Heart left ventricle (tissue), 16 donors: ENCODE data around the gene VN1R2. TPM values are rescaled to one million over a fixed set of nuclear protein-coding genes. Genes with fewer than 3 reads are reported as not detected.
"Not testable (repeated sequence)": the region's sequence is repeated elsewhere in the genome, so short reads cannot be mapped to it uniquely, and the experiment has no call there.

Source experiments
- ATAC-seq, 4 donors: fragments of 200-7000 bp; cut with Tn5 transposase; one replicate each; pipeline ENCODE4 v1.9.1; 2020 to 2022; ENCODE audit warnings: moderate library complexity in 4 of 4, mild to moderate bottlenecking in 3 of 4, moderate number of reproducible peaks in 1 of 4
- DNase-seq, 5 donors: peaks; one replicate each; pipeline ENCODE4 v3.0.0-alpha.2; 2020
- H3K27ac ChIP-seq, 12 donors: fragments of 200-600 bp; sonication (generic) in 4 of 12; one replicate each; pipeline versions ENCODE4 v1.5.0 to v1.8.0; 2016 to 2022; ENCODE audit warnings: mild to moderate bottlenecking in 2 of 12
- H3K27me3 ChIP-seq, 9 donors: fragments of 200-600 bp; sonication (generic) in 2 of 9; one replicate each; pipeline versions ENCODE4 v1.5.1 to v1.8.0; 2016 to 2022; ENCODE audit warnings: mild to moderate bottlenecking in 3 of 9
- H3K36me3 ChIP-seq, 9 donors: fragments of 200-600 bp; sonication (generic) in 2 of 9; one replicate each; pipeline versions ENCODE4 v1.5.0 to v1.8.0; 2018 to 2022; ENCODE audit warnings: mild to moderate bottlenecking in 2 of 9
- H3K4me1 ChIP-seq, 12 donors: fragments of 200-600 bp; sonication (generic) in 4 of 12; one replicate each; pipeline versions ENCODE4 v1.5.0 to v1.8.0; 2016 to 2022; ENCODE audit warnings: mild to moderate bottlenecking in 3 of 12
- H3K4me3 ChIP-seq, 12 donors: fragments of 200-600 bp; sonication (generic) in 4 of 12; one replicate each; pipeline versions ENCODE4 v1.5.0 to v1.8.0; 2017 to 2022; ENCODE audit warnings: mild to moderate bottlenecking in 9 of 12, moderate library complexity in 4 of 12
- H3K9me3 ChIP-seq, 12 donors: fragments of 200-600 bp; sonication (generic) in 4 of 12; one replicate each; pipeline versions ENCODE4 v1.5.0 to v1.8.0; 2016 to 2022; ENCODE audit warnings: mild to moderate bottlenecking in 1 of 12
- POLR2A ChIP-seq, 2 donors: fragments of 450-650 bp; IDR thresholded peaks; one replicate each; pipeline ENCODE4 v1.6.1; 2017; ENCODE audit warnings: antibody characterized with exemption in 2 of 2, mild to moderate bottlenecking in 2 of 2, moderate library complexity in 2 of 2
- WGBS, 4 donors: extraction: QIAGEN DNeasy Blood & Tissue Kit in 2 of 4; methylation state at CpG; one replicate each; pipeline versions ENCODE4 v1.1.5 to v1.1.7; 2013 to 2018; 5-methylcytosine and 5-hydroxymethylcytosine counted together
- intact Hi-C, 10 donors: fragments of 100-400 bp; cut with DNase I; formaldehyde crosslinking; loops; one replicate each; pipeline versions ENCODE4 v1.11.1 to v1.14.2; 2022
- long read RNA-seq, 3 donors: library from polyadenylated mRNA; unstranded; transcript quantifications; one replicate each; pipeline ENCODE4 v2.0.0, GENCODE V29; 2020 to 2021
- polyA plus RNA-seq, 2 donors: library from polyadenylated mRNA; stranded (reverse); fragments of 200-250 nt; gene quantifications; one replicate each; pipeline ENCODE4 v1.2.3, GENCODE V29; 2013
- total RNA-seq, 9 donors: library from RNA; depleted of rRNA in 2 of 9; stranded (reverse); fragments of >200 nt in 2 of 9; fragmentation: NEBNext Ultra II Directional in 3 of 9; extraction: Animal tissue kit (Norgen Biotek cat#: 25700) in 3 of 9; gene quantifications; one replicate each; pipeline versions ENCODE4 v1.1.0 to v1.2.4, GENCODE V29; 2016 to 2023
- TF ChIP-seq, protein P1 (sequence below), 12 donors: fragments of 200-600 bp; sonication (generic) in 4 of 12; IDR thresholded peaks; one replicate each; pipeline versions ENCODE4 v1.5.0 to v1.8.0; 2018 to 2022; ENCODE audit warnings: antibody characterized with exemption in 12 of 12, mild to moderate bottlenecking in 5 of 12
- donor health status: ischemic (EF 13 %, LVEDD 7.1; RV severe dilation, severe dysfunction).
- donor health status: healthy with polysubstance abuse.
- donor health status: DM: no; HTN: yes; CAD: no.
- donor health status: DM: no; HTN: no; CAD: no.
- donor health status: ischemic (EF 25% LVEDD 6.9; RV normal size, moderate dysfunction).
- donor health status: ischemic (EF 25% LVEDD 5.7; RV mildly dilated, moderate dysfunction).
- donor health status: healthy.
- donor health status: DM: yes; HTN: yes; CAD: no.
- donor health status: ischemic (EF 35%, LVEDD 5.7; RV mildly dilated, moderate dysfunction).
- donor health status: nonischemic (EF 11% LVEDD 7.7; RV severe dilation, severe dysfunction).
- donor health status: DM: yes; HTN: yes; CAD: no.
- donor health status: PGD.
- donor health status: ischemic (EF 29% LVEDD 5.4; RV normal size, mild dysfunction).
- donor health status: nonischemic (EF 23%, LVEDD 6.1; RV moderate dilation, normal function).

VN1R2 gene, protein sequence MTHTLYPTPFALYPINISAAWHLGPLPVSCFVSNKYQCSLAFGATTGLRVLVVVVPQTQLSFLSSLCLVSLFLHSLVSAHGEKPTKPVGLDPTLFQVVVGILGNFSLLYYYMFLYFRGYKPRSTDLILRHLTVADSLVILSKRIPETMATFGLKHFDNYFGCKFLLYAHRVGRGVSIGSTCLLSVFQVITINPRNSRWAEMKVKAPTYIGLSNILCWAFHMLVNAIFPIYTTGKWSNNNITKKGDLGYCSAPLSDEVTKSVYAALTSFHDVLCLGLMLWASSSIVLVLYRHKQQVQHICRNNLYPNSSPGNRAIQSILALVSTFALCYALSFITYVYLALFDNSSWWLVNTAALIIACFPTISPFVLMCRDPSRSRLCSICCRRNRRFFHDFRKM
- total RNA-seq (not detected), polyA plus RNA-seq (not detected)
- long read RNA-seq, donor 1: 0 reads
- long read RNA-seq, donor 2: 0 reads
- long read RNA-seq, donor 3: 0 reads

DNA sequence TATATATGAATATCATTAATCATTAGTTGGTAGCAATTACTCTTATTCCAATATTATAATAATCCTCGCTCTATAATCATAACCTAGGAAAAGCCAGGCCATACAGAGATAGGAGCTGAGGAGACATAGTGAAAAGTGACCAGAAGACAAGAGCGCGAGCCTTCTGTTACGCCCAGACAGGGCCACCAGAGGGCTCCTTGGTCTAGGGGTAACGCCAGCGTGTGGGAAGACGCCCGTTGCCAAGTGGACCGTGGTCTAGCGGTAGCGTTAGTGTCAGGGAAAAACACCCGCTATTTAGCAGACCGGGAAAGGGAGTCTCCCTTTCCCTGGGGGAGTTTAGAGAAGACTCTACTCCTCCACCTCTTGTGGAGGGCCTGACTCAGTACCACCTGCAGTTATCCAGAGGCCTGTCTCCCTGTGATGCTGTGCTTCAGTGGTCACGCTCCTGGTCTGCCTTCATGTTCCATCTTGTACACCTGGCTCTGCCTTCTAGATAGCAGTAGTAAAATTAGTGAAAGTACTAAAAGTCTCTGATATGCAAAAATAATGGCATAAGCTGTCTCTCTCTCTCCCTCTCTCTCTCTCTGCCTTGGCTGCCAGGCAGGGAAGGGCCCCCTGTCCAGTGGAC, at the start of gene VN1R2:
VN1R2 (plus strand) TSS at position 578 of the 628 bp plus-strand sequence. CDS start 84 bp downstream, outside the sequence.
- Histone ChIP-seq H3K9me3 (peaks cover 0 to 44% (median 0%) of the 10 kb centered on the region in 12 donors), H3K27me3 (peaks cover 0 to 12% (median 0%) of the 10 kb centered on the region in 9 donors), H3K4me1 (peaks cover 0 to 17% (median 6%) of the 10 kb centered on the region in 12 donors)
- H3K27ac ChIP-seq, DNase-seq, ATAC-seq, H3K36me3 ChIP-seq, H3K4me3 ChIP-seq: not testable (repeated sequence)
- 53 to 71% (median 62%) methylated on average over 14 of the region's 14 CpGs for WGBS, 4 donors
- intact Hi-C loops: loop anchor here in 1 of 10 donors (10.0 kb wide), 2 partner anchors 63 to 103 kb away; partner anchors contain the start of genes ZNF347 and ZNF665

DNA sequence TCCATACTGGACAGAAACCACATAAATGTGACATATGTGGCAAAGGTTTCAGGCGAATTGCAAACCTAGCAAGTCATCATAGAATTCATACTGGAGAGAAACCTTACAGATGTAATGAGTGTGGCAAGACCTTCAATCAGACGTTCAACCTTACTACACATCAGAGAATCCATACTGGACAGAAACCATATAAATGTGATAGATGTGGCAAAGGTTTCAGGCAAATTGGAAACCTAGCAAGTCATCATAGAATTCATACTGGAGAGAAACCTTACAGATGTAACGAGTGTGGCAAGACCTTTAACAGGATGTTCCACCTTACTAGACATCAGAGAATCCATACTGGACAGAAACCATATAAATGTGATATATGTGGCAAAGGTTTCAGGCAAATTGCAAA, 46.5 kb upstream of the VN1R2 start:
- H3K4me3 ChIP-seq, H3K4me1 ChIP-seq, H3K27ac ChIP-seq, intact Hi-C loops, H3K27me3 ChIP-seq, ATAC-seq, DNase-seq: not testable (repeated sequence)
- H3K9me3 ChIP-seq: peaks cover 26 to 100% (median 95%) of the 10 kb centered on the region in 12 donors
- 85 to 96% (median 89%) methylated on average over 3 of the region's 3 CpGs for WGBS, 4 donors
- peaks cover 15 to 64% (median 31%) of the 10 kb centered on the region in 9 donors for H3K36me3 ChIP-seq

DNA sequence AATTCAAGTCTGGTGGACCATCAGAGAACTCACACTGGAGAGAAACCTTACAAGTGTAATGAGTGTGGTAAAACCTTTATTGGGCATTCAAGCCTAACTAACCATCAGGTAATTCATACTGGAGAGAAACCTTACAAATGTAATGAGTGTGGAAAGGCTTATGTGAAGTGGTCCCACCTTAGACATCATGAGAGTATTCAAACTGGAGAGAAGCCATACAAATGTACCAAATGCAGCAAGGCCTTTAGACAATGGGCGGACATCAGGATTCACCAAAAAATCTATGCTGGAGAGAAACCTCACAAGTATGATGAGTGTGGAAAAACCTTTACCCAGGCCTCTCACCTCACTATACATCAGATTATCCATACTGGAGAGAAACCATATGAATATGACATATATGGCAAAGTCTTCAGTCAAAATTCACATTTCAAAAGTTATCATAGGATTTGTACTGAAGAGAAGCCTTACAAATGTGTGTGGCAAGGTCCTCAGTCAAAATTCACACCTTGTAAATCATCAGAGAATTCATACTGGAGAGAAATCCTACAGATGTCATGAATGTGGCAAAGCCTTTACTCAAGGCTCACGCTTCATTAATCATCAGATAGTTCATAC, 45.3 kb upstream of the VN1R2 start:
- H3K4me3 ChIP-seq: no peak overlapping the region
- peaks cover 15 to 51% (median 24%) of the 10 kb centered on the region in 9 donors for H3K36me3 ChIP-seq
- H3K4me1 ChIP-seq: no peaks in the 10 kb centered on the region
- 96 to 100% (median 97%) methylated on average over 2 of the region's 2 CpGs for WGBS, 4 donors
- TF ChIP-seq, protein P1, sequence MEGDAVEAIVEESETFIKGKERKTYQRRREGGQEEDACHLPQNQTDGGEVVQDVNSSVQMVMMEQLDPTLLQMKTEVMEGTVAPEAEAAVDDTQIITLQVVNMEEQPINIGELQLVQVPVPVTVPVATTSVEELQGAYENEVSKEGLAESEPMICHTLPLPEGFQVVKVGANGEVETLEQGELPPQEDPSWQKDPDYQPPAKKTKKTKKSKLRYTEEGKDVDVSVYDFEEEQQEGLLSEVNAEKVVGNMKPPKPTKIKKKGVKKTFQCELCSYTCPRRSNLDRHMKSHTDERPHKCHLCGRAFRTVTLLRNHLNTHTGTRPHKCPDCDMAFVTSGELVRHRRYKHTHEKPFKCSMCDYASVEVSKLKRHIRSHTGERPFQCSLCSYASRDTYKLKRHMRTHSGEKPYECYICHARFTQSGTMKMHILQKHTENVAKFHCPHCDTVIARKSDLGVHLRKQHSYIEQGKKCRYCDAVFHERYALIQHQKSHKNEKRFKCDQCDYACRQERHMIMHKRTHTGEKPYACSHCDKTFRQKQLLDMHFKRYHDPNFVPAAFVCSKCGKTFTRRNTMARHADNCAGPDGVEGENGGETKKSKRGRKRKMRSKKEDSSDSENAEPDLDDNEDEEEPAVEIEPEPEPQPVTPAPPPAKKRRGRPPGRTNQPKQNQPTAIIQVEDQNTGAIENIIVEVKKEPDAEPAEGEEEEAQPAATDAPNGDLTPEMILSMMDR (IDR thresholded peaks at IDR 0.05): no peak
- no peak for TF ChIP-seq POLR2A (IDR thresholded peaks at IDR 0.05)
- ATAC-seq (no peak), DNase-seq (no peak)
- H3K9me3 ChIP-seq: peaks cover 26 to 100% (median 98%) of the 10 kb centered on the region in 12 donors
- H3K27ac ChIP-seq: no peak overlapping the region
- H3K27me3 ChIP-seq: no peaks in the 10 kb centered on the region
- intact Hi-C loops: no loop called here

DNA sequence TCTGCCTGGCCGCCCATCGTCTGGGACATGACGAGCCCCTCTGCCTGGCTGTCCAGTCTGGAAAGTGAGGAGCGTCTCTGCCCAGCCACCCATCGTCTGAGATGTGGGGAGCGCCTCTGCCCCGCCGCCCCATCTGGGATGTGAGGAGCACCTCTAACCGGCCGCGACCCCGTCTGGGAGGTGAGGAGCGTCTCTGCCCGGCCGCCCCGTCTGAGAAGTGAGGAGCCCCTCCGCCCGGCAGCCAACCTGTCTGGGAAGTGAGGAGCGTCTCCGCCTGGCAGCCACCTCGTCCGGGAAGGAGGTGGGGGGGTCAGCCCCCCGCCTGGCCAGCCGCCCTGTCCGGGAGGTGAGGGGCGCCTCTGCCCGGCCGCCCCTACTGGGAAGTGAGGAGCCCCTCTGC, 35.4 kb upstream of the VN1R2 start:
- WGBS, 4 donors: 96 to 97% methylated on average over 27 to 28 of the region's 28 CpGs; no CpG with 5 or more reads in 2 of the 4 donors
- H3K4me1 ChIP-seq, ATAC-seq, H3K4me3 ChIP-seq, intact Hi-C loops, DNase-seq, H3K27me3 ChIP-seq, H3K27ac ChIP-seq, H3K36me3 ChIP-seq: not testable (repeated sequence)
- peaks cover 0 to 86% (median 70%) of the 10 kb centered on the region in 12 donors for H3K9me3 ChIP-seq

DNA sequence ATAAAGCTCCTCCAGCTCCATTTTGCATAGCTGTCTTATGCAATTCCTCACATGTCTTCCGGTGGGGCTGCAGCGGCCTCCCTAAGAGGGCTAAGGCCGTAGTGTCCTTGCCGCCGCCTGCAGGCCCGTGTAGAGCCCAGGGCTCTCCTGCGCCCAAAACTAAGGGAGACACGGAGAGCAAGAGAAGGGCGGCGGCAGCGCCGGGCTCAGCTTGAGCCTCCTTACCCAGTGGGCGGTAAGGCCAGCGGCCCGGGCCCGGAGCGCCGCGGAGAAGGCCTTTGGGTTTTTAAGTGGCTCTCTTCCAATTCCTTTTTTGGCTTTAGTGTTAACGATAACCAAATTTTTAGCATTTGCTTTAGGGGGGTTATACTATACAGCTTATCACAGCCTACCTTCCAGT, 33.5 kb upstream of the VN1R2 start:
- H3K27me3 ChIP-seq: no peaks in the 10 kb centered on the region
- WGBS, 4 donors: 89 to 92% (median 92%) methylated on average over 14 to 20 of the region's 20 CpGs
- TF ChIP-seq, protein P1 (IDR thresholded peaks at IDR 0.05): no peak
- TF ChIP-seq POLR2A (IDR thresholded peaks at IDR 0.05): no peak
- no peak overlapping the region for H3K27ac ChIP-seq
- H3K4me1 ChIP-seq: no peaks in the 10 kb centered on the region
- peaks cover 0 to 86% (median 71%) of the 10 kb centered on the region in 12 donors for H3K9me3 ChIP-seq
- DNase-seq: no peak
- intact Hi-C loops: no loop called here
- no peak for ATAC-seq
- peaks cover 0 to 4% (median 0%) of the 10 kb centered on the region in 9 donors for H3K36me3 ChIP-seq
- H3K4me3 ChIP-seq: no peak overlapping the region
